ENCODE data around the gene CELF2.

DNA sequence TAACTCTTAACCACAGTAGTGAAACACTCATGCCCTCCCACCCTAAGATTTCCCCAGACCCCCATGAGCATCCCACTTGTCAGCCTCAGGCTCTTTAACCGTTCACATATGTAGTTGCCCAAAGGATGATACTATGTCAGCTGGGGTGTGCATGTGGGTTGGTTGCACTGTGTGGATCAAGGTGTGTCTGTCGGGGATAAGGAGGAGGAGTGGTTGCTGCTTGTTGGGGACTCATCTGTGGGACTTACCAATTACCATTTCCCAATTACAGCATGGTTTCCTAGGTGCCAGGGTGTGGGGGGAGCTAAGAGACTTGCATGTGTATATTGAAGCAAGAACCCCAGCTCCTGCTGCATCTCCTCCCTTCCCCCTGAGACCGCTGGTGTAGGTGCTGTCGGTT is 48.8 kb downstream of the CELF2 start:
- TF ChIP-seq CTCF (IDR thresholded peaks at IDR 0.05): no peak
- TF ChIP-seq POLR2A (IDR thresholded peaks at IDR 0.05): no peak

Data from vagina (tissue), 2 donors.